GM21360 (cell line): ENCODE measurements around the gene TMEM141.

Experiments used
- ATAC-seq: cut with Tn5 transposase; IDR thresholded peaks from one replicate; pipeline ENCODE4 v1.9.1; 2021; ENCODE audit warnings: mild to moderate bottlenecking, moderate library complexity; ENCODE audit not compliant: unreplicated experiment

Gene TMEM141

GRCh38 chr9:136790640-136791515, at the start of gene TMEM141:
TMEM141 (plus strand) TSS chr9:136791344; CDS start chr9:136791371, 27 bp downstream.
- peak; percentile 84 for ATAC-seq

DNA sequence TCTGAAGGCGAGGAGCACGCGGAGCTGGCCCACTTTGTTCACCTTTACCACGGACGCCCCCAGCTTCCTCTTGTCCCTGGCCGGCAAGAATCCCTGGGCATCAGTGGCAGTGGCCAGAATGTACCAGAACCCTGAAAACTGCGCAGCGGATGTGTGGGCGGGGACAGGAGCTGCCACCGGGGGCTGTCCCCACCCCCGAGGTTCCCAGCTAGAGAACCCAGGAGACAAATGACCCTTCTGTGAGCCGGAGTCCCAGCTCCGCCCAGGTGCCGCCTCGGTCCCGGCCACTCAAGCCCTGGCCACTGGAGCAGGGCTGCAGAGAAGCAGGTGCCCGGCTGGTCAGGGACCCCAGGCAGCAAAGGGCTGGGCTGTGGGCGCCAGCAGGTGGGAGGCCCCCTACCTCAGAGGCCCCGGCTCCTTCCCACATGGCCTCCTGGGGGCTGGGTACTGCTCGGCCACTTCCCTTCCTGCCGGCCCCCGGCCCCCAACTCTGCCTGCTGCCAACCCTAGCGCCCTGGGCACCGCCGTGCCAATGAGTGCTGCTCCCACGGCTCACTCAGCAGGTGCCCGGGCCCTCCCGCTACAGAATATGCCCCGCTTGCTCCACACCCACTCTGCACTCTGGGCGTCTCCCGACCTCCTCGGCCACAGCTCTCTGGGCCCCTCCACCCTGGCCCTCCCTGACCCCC, 49.1 kb upstream of the TMEM141 start:
- no peak for ATAC-seq

DNA sequence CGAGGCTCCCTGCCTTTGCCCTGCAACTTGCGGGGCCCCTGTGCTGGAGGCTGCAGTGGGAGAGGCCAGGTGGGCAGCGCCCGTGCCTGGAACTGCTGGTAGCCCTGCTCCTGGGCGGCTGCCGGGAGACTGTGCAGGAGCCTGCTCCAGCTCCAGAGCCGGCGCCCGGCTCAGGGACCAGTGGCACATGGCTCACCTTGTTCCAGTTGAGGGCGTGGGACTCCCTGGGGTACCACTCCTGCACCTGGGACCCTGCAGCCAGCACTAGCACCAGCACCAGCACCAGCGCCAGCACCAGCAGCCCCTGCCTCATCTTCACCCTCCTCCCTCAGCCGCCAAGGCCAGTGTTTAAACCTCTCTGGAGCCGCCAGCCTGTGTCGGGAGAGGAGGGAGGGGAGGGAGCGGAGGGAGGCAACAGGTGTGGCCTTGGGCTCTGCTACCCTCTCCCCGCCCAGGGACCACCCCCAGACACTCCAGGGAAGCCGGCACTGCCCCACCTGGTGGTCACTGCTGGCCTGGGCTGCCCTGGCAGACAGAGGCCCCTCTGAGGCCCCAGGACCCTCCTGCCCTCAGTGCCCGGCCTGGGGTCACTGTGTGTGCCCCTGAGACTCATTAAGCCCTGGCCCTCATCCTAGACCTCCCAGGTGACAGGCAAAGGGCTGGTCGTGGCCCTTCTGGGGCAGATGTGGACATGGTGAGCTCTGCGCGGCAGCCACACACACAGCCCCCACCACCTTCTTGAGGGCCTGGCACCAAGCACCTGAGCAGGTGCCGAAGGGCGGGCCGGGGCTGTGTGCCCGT, 48.4 kb upstream of the TMEM141 start, which contains the start of gene LCN10:
Gene LCN10 (minus strand): TSS at position 350 of the 801 bp plus-strand sequence. CDS start 37 bp downstream, at position 313.
- no peak for ATAC-seq

DNA sequence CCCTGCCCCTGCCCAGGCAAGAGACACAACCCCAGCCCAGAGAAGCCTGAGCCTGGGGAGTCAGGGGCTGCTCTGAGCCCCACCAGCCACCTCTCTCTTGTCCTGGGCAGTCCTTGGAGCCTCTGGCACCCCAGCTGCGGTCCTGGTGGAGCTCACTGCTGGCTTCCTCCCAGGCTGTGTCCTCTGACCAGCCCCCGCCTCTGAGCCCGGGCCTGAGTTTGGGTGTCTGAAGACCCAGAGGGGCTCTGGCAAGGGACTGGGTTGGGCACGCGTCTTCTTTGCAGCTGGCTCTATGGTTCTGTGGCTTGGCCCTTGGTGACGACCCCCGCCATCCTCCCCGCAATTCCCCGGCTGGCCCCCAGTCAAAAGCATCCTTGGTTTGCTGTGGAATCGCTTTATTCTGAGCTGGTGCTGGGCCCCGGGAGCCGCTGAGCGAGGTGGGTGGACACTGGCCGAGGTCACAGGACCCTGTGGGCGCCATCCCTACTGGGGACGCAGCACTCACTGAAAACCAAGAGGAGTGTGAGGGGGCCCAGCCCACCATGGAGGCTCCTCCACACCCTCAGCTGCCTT, 47.4 kb upstream of the TMEM141 start:
- ATAC-seq, result no peak

- ATAC-seq, result no peak
Measured at GRCh38 chr9:136744773-136745172, 46.4 kb upstream of the TMEM141 start.

DNA sequence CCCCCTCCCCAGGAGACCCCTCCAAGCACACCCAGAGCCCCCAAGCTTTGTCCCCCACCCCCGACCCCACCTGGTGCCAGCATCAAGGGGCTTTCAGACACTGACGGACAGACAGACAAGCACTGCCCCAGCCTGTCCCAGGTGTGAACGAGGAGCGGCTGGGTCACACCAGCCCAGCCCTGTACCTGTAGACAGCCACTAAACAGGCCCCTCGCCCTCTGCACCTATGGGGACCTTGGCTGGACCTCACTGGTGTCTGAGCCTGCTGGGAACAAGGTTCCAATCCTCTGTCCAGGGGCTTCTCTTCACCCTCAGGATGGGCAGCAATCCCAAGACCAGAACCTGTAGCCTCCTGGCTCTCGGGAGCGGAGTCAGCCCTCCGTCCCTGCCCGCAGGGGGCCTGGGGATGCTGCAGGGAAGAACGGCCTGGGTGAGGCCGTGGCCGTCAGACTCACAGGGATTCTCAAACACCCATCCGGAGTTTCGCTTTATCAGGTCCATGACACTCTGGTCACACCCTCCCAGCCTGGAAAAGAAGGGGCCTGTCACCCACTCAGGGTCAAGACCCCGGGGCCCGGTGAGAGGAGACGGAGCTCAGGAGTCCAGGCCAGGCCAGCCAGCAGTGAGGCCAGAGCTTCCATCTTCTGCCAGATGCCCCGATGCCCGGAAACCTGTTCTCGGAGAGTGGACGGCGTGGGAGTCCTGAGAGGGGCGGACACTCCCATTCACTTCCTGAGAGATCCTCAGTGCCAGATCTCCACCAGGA, 45.6 kb upstream of the TMEM141 start:
- no peak for ATAC-seq

- ATAC-seq, result no peak
Measured at GRCh38 chr9:136746155-136746490, 45.0 kb upstream of the TMEM141 start.

- no peak for ATAC-seq
Measured at GRCh38 chr9:136746621-136747020, 44.5 kb upstream of the TMEM141 start.

DNA sequence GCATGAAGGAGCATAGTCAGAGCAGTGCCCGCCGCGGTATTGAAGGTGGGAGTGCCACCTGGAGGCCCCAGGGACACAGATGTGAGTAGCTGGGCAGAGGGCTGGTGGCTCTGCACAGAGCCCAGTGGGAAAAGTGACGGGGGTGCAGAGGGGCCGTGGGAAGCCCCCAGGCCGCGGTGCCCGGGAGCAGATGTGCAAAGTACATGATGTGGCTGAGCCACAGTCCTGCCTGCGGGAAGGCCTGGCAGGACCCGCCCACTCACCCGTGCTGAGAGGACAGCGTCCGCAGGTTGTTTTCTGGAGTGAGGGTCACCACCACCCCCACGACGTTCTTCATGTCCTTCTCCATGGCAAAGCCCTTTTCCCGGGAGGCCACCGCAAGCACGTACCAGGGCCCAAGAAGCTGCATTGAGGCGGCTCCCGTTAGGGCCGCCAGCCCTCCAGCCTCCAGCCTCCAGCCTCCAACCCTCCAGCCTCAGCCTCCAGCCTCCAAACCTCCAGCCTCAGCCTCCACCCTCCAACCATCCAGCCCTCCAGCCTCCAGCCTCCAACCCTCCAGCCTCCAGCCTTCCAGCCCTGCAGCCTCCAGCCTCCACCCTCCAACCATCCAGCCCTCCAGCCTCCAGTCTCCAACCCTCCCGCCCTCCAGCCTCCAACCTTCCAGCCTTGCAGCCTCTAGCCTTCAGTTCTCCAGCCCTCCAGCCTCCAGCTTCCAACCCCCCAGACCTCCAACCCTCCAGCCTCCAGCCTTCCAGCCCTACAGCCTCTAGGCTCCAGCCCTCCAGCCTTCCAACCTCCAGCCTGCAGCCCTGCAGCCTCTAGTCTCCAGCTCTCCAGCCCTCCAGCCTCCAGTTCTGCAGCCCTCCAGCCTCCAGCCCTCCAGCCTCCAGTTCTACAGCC, 43.7 kb upstream of the TMEM141 start:
- no peak for ATAC-seq

GRCh38 chr9:136748201-136748600, 42.9 kb upstream of the TMEM141 start, which contains the start of gene LCN6:
LCN6 (minus strand) TSS chr9:136748525; CDS start chr9:136748483, 42 bp downstream.
- no peak for ATAC-seq

DNA sequence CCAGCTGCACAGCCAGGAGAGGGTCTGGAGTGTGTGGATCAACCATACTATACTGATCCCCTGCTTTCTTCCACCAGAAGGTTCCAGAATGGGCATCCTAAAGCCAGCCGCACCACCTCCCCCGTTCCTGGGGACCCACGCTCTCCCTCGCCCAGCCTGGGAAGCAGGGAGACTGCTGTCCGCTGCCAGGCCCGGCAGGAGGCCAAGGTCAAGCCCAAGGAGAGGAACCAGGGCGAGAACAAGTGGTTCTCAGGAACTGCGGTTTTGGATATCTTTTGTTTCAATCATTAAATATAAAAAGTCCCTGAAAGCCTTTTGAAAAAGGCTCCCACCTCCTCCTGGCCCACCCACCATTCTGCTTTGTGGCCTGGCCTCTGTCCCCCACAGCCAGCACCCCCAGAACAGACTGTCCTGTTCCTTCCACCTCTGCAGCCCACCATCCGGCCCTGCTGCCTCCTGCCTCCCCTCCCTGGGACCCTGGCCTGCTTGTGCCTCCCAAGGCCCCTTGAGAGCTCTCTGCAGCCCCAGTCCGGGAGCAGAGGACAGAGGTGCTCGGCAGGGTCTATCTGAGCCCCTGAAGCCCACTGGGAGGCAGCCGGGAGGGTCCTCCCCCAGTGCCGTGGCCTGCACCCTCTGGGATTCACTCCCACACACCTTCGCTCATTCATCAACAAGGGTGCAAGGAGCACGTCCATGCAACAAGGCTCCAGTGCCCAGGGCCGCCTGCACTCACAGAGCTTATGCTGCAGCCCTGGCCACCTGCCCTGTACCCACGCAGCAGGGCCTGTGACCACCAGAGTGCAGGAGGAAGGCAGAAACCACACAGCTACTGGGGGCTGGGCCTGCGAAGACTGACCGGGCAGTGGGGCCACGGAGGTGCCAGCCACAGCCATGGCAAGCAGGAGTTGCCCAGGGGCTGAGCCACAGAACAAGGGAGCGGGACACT, 42.2 kb upstream of the TMEM141 start:
- no peak for ATAC-seq

DNA sequence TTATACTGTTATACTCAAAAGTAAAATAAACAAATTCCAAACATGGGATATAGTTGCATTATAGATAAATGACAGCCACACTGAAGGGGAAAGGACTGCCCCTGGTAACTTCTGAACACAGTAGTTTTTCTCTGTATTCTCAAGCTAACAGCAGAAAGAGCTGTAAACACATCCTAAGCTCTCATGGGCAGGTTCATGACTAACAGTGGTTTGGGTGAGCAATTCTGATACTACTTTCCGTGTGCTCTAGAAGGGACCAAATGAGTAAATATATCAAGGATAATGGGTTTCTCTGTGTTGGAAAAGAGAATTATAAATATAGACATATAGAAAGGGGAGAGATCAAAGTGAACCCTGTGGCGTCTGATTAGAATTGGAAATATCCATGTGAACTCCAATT, 40.6 kb upstream of the TMEM141 start:
- no peak for ATAC-seq

GRCh38 chr9:136751244-136751643, 39.9 kb upstream of the TMEM141 start:
- no peak for ATAC-seq

GRCh38 chr9:136751814-136752213, 39.3 kb upstream of the TMEM141 start:
- no peak for ATAC-seq

DNA sequence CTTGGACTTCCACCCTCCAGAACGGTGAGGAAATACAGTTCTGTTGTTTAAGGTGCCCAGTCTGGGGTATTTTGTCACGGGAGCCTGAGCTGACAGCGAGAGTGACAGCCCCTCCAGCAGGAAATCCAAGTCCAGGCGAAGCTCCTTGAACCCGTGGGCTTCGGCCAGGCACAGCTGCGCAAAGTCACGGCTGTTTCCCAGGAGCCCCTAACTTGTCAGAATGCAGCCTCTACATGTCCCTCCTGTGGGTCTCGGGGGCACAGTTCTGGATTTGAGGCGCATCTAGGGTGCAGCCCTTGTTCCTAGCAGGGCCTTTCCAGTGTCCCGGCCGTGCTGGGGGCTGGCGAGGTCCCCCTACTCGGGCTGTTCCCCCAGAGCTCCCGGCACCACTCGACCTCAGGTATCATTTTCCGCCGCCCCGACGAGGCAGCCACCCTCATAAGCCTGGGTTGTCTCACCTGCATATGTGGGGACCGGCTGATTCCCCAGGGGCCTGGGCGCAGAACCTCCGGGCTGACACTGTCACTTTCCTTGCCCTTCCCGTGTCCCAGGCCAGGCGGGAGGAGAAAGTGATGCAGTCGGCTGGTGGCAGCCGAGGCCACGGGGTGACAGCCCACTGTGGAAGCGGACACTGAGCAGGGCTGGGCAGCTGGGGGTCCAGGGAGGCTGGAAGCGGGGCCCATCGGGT, 37.6 kb upstream of the TMEM141 start:
- no peak for ATAC-seq

- no peak for ATAC-seq
Measured at GRCh38 chr9:136754059-136754572, 37.0 kb upstream of the TMEM141 start.

DNA sequence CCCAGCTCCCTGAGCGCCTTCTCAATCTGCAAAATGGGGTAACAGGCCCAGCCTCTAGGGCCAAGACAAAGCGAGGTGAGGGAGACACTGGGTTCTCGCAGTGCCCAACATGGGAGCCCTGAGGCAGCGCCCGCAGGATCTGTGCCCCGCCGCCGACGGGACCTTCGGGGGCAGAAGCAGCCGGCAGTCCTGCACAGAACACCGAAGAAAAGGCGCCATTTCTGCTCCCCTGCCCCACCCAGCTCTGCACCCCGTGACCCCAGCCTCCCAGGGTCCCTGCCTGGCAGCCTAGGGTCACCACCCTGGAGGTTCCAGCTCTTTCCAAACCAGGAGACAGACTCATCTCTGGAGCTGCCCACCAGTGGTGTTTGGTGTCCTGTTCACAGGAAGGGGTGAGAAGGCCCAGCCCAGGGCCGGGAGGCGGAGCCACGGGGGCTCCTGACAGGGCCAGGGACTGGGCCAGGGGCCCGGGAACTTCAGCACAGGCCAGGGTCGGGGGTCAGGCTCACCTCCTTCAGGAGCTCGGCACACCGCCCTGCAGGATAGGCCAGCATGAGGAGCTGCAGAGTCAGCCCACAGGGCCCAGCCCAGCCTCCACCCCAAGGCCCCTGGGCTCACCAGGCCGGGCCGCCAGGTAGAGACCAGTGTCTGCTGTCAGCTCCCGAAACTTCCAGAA, 36.4 kb upstream of the TMEM141 start:
- no peak for ATAC-seq
